DOHH2 (cell line): ENCODE data around the gene PIGS.

Experiments used
- EZH2phosphoT487 ChIP-seq: fragments of 200-600 bp; sonication (generic); IDR thresholded peaks from 2 replicates; pipeline ENCODE4 v1.6.1; 2017; ENCODE audit warnings: borderline replicate concordance, mild to moderate bottlenecking, antibody characterized with exemption, low read length, moderate library complexity, mixed read lengths
- TF ChIP-seq, protein P1 (sequence below): fragments of 200-600 bp; sonication (generic); IDR thresholded peaks from one replicate; pipeline ENCODE4 v1.5.1; 2014; ENCODE audit warnings: antibody characterized with exemption, mild to moderate bottlenecking, low read depth, low read length; ENCODE audit not compliant: poor library complexity, severe bottlenecking

DNA sequence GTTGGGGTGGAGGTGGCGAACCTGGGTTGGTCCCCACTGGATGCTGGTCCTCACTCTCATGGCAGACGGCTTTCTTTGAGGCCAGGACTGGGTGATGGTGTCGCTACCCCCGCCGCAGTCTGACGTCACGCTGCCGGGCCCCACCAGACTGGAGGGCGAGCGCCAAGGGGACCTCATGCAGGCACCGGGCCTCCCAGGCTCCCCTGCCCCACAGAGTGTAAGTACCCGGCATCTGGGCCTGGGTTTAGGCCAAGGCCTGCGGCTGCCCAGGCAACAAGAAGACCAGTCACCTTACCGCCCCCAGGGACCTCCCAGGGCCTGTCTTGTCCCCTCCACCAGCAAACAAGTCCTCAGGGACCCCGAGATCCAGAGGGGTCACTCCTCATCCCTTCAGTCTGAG is 47.4 kb downstream of the PIGS start:
- TF ChIP-seq, protein P1, sequence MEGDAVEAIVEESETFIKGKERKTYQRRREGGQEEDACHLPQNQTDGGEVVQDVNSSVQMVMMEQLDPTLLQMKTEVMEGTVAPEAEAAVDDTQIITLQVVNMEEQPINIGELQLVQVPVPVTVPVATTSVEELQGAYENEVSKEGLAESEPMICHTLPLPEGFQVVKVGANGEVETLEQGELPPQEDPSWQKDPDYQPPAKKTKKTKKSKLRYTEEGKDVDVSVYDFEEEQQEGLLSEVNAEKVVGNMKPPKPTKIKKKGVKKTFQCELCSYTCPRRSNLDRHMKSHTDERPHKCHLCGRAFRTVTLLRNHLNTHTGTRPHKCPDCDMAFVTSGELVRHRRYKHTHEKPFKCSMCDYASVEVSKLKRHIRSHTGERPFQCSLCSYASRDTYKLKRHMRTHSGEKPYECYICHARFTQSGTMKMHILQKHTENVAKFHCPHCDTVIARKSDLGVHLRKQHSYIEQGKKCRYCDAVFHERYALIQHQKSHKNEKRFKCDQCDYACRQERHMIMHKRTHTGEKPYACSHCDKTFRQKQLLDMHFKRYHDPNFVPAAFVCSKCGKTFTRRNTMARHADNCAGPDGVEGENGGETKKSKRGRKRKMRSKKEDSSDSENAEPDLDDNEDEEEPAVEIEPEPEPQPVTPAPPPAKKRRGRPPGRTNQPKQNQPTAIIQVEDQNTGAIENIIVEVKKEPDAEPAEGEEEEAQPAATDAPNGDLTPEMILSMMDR = no peak
- no peak for TF ChIP-seq EZH2phosphoT487
